Measurements from ENCODE around the gene C3. TPM values are rescaled to one million over a fixed set of nuclear protein-coding genes. Genes with fewer than 3 reads are reported as not detected.
"Not testable (repeated sequence)": the region's sequence is repeated elsewhere in the genome, so short reads cannot be mapped to it uniquely, and the experiment has no call there.

The C3 gene
- total and polyA plus RNA-seq, 2 experiments from 2014 or later: 0.39 to 1.6 TPM

DNA sequence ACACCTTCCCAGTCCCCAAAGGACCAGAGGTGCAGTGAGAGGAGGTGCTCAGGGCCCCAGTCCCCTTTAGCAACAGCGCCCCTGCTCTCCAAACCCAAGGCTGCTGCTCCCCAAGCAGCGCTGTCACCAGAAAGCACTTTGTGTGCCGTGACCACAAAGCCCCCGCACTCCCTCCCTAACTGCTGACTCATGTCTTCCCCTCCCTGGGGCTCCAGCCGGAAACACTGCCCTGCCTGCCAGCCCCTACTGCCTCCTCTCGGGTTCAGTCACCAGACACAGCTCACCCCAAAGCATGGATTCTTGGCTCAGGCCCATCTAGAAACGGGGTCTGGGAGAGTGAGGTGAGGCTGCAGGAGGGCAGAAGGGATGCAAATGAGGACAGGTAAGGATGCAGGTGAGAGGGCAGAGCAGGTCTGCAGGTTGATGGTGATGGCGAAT, 45.6 kb downstream of the C3 start:
- Histone ChIP-seq H3K4me1 (ENCODE audit: low read depth) (no peaks in the 10 kb centered on the region), H3K9me3 (ENCODE audit: low read depth) (no peaks in the 10 kb centered on the region), H3K27ac (no peak overlapping the region), H3K4me3 (no peak overlapping the region), H3K27me3 (no peaks in the 10 kb centered on the region), H3K36me3 (no peaks in the 10 kb centered on the region)
- TF ChIP-seq, protein P1, sequence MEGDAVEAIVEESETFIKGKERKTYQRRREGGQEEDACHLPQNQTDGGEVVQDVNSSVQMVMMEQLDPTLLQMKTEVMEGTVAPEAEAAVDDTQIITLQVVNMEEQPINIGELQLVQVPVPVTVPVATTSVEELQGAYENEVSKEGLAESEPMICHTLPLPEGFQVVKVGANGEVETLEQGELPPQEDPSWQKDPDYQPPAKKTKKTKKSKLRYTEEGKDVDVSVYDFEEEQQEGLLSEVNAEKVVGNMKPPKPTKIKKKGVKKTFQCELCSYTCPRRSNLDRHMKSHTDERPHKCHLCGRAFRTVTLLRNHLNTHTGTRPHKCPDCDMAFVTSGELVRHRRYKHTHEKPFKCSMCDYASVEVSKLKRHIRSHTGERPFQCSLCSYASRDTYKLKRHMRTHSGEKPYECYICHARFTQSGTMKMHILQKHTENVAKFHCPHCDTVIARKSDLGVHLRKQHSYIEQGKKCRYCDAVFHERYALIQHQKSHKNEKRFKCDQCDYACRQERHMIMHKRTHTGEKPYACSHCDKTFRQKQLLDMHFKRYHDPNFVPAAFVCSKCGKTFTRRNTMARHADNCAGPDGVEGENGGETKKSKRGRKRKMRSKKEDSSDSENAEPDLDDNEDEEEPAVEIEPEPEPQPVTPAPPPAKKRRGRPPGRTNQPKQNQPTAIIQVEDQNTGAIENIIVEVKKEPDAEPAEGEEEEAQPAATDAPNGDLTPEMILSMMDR (IDR thresholded peaks at IDR 0.05; ENCODE audit: low read depth, low read length): no peak
- peak in 1 of 2 donors; percentile 82 for DNase-seq (ENCODE audit: low read depth in 1 of 2, low spot score in 1 of 2)

DNA sequence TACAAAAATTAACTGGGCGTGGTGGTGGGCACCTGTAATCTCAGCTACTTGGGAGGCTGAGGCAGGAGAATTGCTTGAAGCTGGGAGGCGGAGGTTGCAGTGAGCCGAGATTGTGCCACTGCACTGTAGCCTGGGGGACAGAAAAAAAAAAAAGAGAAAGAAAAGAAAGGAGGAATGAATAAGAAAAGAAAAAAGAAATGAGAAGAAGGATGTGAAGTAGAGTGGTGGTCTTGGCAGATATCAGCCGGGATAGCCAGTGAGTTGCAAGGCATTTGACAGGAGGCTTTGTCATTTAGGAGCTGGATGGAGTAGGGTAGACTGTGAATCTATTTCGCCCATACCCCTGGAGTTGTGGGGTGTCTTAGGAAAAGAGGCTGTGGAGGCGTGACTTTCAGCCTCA, 46.0 kb downstream of the C3 start:
- H3K36me3 ChIP-seq; H3K27ac ChIP-seq; H3K4me3 ChIP-seq; H3K9me3 ChIP-seq (ENCODE audit: low read depth); H3K27me3 ChIP-seq; DNase-seq (ENCODE audit: low read depth in 1 of 2, low spot score in 1 of 2); H3K4me1 ChIP-seq (ENCODE audit: low read depth): not testable (repeated sequence)

DNA sequence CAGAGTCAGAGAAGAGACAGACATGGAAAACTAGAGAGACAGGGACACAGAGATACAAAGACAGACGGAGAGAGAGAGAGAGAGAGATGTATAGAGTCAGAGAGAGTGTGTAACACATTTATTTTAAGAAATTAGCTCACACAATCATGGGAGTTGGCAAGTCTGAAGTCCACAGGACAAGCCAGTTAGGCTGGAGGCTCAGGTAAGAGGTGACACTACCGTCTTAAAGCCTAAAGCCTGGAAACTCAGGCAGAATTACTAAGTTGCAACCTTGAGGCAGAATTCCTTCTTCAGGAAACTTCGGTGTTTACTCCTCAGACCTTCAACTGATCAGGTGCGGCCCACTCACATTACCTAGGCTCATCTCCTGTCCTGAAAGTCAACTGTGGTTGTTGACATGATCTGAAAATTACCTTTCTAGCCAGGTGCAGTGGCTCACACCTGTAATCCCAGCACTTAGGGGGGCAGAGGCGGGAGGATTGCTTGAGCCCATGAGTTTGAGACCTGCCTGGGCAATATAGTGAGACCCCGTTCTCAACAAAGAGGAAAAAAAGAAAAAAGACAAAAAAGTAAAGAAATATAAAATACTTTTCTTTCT, 47.7 kb downstream of the C3 start:
- no peak for DNase-seq (ENCODE audit: low read depth in 1 of 2, low spot score in 1 of 2)
- Histone ChIP-seq H3K4me3 (no peak overlapping the region), H3K27me3 (no peaks in the 10 kb centered on the region), H3K27ac (no peak overlapping the region), H3K9me3 (ENCODE audit: low read depth) (no peaks in the 10 kb centered on the region), H3K36me3 (no peaks in the 10 kb centered on the region), H3K4me1 (ENCODE audit: low read depth) (no peaks in the 10 kb centered on the region)
- TF ChIP-seq, protein P1 (IDR thresholded peaks at IDR 0.05; ENCODE audit: low read depth, low read length): no peak

DNA sequence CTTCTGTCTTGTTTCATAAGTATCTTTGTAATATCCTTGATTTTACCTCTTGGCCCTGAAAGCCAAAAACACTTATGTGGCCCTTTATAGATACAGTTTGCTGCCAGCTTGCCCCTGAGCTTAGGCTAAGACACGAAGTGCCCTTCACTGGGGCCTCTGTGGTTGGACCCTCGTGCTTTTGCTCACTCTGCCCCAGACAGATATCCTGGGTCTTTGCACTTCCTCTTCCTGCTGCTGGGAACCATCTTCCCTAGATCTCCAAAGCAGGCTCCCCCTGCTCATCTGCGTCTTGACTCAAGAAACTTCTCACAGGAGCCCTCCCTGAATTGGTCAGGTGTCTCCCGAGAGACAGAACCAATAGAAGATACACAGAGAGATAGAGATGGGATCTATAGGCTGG, 48.5 kb downstream of the C3 start:
- Histone ChIP-seq H3K36me3 (no peaks in the 10 kb centered on the region), H3K4me3 (no peak overlapping the region), H3K27me3 (no peaks in the 10 kb centered on the region), H3K4me1 (ENCODE audit: low read depth) (no peaks in the 10 kb centered on the region), H3K9me3 (ENCODE audit: low read depth) (no peaks in the 10 kb centered on the region), H3K27ac (no peak overlapping the region)
- DNase-seq (ENCODE audit: low read depth in 1 of 2, low spot score in 1 of 2): no peak
- TF ChIP-seq, protein P1 (IDR thresholded peaks at IDR 0.05; ENCODE audit: low read depth, low read length): no peak

DNA sequence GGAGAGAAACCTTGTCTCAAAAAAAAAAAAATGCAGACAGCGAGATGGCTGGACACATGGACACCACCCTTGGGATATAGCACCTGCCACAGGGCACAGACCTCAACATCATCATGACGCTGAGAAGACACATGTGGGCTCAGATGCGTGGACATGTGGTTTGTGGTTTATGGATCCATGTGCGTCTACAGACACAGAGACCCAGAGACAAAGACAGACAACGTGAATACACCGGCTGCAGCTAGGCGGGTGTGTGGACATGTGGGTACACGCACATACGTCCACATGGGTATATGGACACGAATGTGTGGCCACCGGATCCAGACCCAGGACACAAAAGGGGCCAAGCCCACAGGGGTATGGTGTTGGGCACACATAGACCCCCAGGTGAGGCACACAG, 51.8 kb downstream of the C3 start:
- no peaks in the 10 kb centered on the region for H3K36me3 ChIP-seq
- H3K4me1 ChIP-seq (ENCODE audit: low read depth): no peaks in the 10 kb centered on the region

DNA sequence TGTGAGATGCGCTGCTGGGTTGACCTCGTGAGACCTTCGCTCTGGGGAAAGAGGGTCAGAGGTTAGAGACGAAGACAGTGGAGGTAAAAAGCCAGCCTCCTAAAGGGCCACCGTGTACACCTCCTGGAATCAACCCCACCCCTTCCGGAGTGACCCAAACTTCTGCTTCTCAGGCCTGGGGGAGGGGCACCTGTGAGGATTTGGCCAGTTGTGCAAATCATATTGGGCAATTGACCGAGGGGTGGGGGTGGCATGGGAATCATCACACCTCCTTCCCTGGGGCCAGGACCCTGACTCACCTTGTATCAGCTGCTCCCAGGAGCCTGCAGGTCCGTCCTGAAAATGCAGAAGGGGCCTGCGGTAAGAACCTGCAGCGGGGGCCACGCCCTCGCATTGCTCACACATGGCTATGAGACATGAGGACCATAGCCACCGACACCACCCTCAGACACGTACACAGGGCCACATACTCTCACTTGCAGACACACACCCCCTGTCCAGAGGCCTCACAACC, 53.3 kb downstream of the C3 start:
- TF ChIP-seq, protein P1 (IDR thresholded peaks at IDR 0.05; ENCODE audit: low read depth, low read length): no peak
- H3K4me3 ChIP-seq: no peak overlapping the region
- no peaks in the 10 kb centered on the region for H3K9me3 ChIP-seq (ENCODE audit: low read depth)
- DNase-seq (ENCODE audit: low read depth in 1 of 2, low spot score in 1 of 2): no peak
- no peaks in the 10 kb centered on the region for H3K27me3 ChIP-seq
- H3K4me1 ChIP-seq (ENCODE audit: low read depth): no peaks in the 10 kb centered on the region
- no peaks in the 10 kb centered on the region for H3K36me3 ChIP-seq
- no peak overlapping the region for H3K27ac ChIP-seq

More for the DNA sequence above, 51.8 kb downstream of the C3 start:
- Histone ChIP-seq H3K9me3 (ENCODE audit: low read depth) (no peaks in the 10 kb centered on the region), H3K27me3 (no peaks in the 10 kb centered on the region), H3K27ac (no peak overlapping the region), H3K4me3 (no peak overlapping the region)
- TF ChIP-seq, protein P1 (IDR thresholded peaks at IDR 0.05; ENCODE audit: low read depth, low read length): no peak
- no peak for DNase-seq (ENCODE audit: low read depth in 1 of 2, low spot score in 1 of 2)

Measured in cardiac muscle cell (in vitro differentiated cells and primary cell).